A549 (cell line): ENCODE data around the gene PICK1. TPM values are rescaled to one million over a fixed set of nuclear protein-coding genes. Genes with fewer than 3 reads are reported as not detected.

ENCODE experiments used
- ATAC-seq, 2 experiments: fragments of 200-7000 bp in 1 of 2; fragments of >200 bp in 1 of 2; cut with Nextera tagmentation in 1 of 2; cut with Tn5 transposase in 1 of 2; 3 replicates each; pipeline versions ENCODE4 v1.8.0 to v1.9.1; 2018 to 2020; ENCODE audit warnings: mild to moderate bottlenecking in 1 of 2, moderate library complexity in 1 of 2
- CTCF ChIA-PET: fragments of 300-600 bp; sonication (Branson Sonifier 250); formaldehyde crosslinking; extraction: SDS; loops from one replicate; lab custom pipeline; 2021; ENCODE audit warnings: antibody characterized with exemption, inconsistent platforms; lab: Yijun Ruan, JAX
- POLR2A ChIA-PET: fragments of 350-600 bp; formaldehyde crosslinking; extraction: SDS; loops from one replicate; lab custom pipeline; 2021; ENCODE audit warnings: antibody characterized with exemption, inconsistent platforms; lab: Yijun Ruan, JAX
- DNase-seq, 2 experiments: peaks; one replicate each; pipeline versions ENCODE4 v3.0.0 to v3.0.0-alpha.2; 2011 to 2016; ENCODE audit warnings: low read depth in 1 of 2, low spot score in 1 of 2
- FAIRE-seq: peaks from 2 replicates; lab custom pipeline; 2011; peaks lifted over from hg19 to GRCh38; lab: Jason Lieb, UNC
- H3K27ac ChIP-seq, 2 experiments: fragments of >200 bp; sonication (Bioruptor Twin); formaldehyde crosslinking; 3 replicates each; pipeline ENCODE4 v1.5.1; 2016 to 2017
- H3K4me1 ChIP-seq: fragments of >200 bp; sonication (Bioruptor Twin); formaldehyde crosslinking; 3 replicates; pipeline ENCODE4 v1.6.1; 2016
- H3K4me2 ChIP-seq: fragments of >200 bp; sonication (Bioruptor Twin); formaldehyde crosslinking; 3 replicates; pipeline ENCODE4 v1.6.1; 2016
- H3K4me3 ChIP-seq: fragments of >200 bp; sonication (Bioruptor Twin); formaldehyde crosslinking; 3 replicates; pipeline ENCODE4 v1.5.1; 2016
- H3K9me3 ChIP-seq: fragments of >200 bp; sonication (Bioruptor Twin); formaldehyde crosslinking; 3 replicates; pipeline ENCODE4 v1.6.1; 2016
- ATOH8 ChIP-seq: fragments of 250-450 bp; sonication (Bioruptor Pico); IDR thresholded peaks from 2 replicates; pipeline ENCODE4 v1.5.0; 2020; ENCODE audit warnings: low read depth, mild to moderate bottlenecking, moderate library complexity
- BHLHE40 ChIP-seq: IDR thresholded peaks from 2 replicates; pipeline ENCODE4 v1.6.1; 2012; ENCODE audit warnings: low read depth, low read length, inconsistent platforms
- CBX2 ChIP-seq: fragments of 200-600 bp; sonication (generic); IDR thresholded peaks from 2 replicates; pipeline ENCODE4 v1.6.1; 2016; ENCODE audit warnings: low read depth, mild to moderate bottlenecking, borderline replicate concordance
- CEBPB ChIP-seq, 2 experiments: fragments of >200 bp in 1 of 2; sonication (Bioruptor Twin) in 1 of 2; formaldehyde crosslinking in 1 of 2; IDR thresholded peaks; 2 replicates each; pipeline ENCODE4 v1.6.1; 2012 to 2016
- CHD2 ChIP-seq: fragments of 150-350 bp; IDR thresholded peaks from 2 replicates; pipeline ENCODE4 v1.6.1; 2014; ENCODE audit warnings: low read length; ENCODE audit not compliant: partially characterized antibody
- CHD4 ChIP-seq: fragments of 200-600 bp; sonication (generic); IDR thresholded peaks from 2 replicates; pipeline ENCODE4 v1.6.1; 2016; ENCODE audit warnings: antibody characterized with exemption, mild to moderate bottlenecking, borderline replicate concordance
- E2F6 ChIP-seq: IDR thresholded peaks from 2 replicates; pipeline ENCODE4 v1.6.1; 2012; ENCODE audit warnings: low read depth, borderline replicate concordance
- EHF ChIP-seq: fragments of 250-450 bp; sonication (Bioruptor Pico); IDR thresholded peaks from 2 replicates; pipeline ENCODE4 v1.5.0; 2020; ENCODE audit warnings: mild to moderate bottlenecking
- EHMT2 ChIP-seq: fragments of 200-600 bp; sonication (generic); IDR thresholded peaks from 2 replicates; pipeline ENCODE4 v1.6.1; 2016; ENCODE audit warnings: antibody characterized with exemption, low read depth, mild to moderate bottlenecking, moderate library complexity
- FOSB ChIP-seq: fragments of 250-450 bp; sonication (Bioruptor Pico); IDR thresholded peaks from 2 replicates; pipeline ENCODE4 v1.5.0; 2020; ENCODE audit warnings: mild to moderate bottlenecking, moderate library complexity
- HES2 ChIP-seq: fragments of >200 bp; sonication (Bioruptor Twin); formaldehyde crosslinking; IDR thresholded peaks from 2 replicates; pipeline ENCODE4 v1.6.1; 2016
- HEYL ChIP-seq: fragments of 250-450 bp; sonication (Bioruptor Pico); IDR thresholded peaks from 2 replicates; pipeline ENCODE4 v1.8.0; 2021; ENCODE audit warnings: mild to moderate bottlenecking, moderate library complexity
- HMGXB4 ChIP-seq: fragments of 250-450 bp; sonication (Bioruptor Pico); IDR thresholded peaks from 2 replicates; pipeline ENCODE4 v1.5.0; 2021; ENCODE audit warnings: mild to moderate bottlenecking, moderate library complexity, borderline replicate concordance
- HOXB13 ChIP-seq: fragments of 250-450 bp; sonication (Bioruptor Pico); IDR thresholded peaks from 2 replicates; pipeline ENCODE4 v1.5.0; 2020; ENCODE audit warnings: low read depth, mild to moderate bottlenecking, moderate library complexity
- JUN ChIP-seq, 2 experiments: fragments of >200 bp; sonication (Bioruptor Twin); formaldehyde crosslinking; IDR thresholded peaks; 2 replicates in 1 of 2; 3 replicates in 1 of 2; pipeline ENCODE4 v1.6.1; 2016 to 2017
- KDM5A ChIP-seq: fragments of 200-600 bp; sonication (generic); IDR thresholded peaks from 2 replicates; pipeline ENCODE4 v1.6.1; 2016; ENCODE audit warnings: antibody characterized with exemption, mild to moderate bottlenecking
- NFE2L2 ChIP-seq: fragments of 150-350 bp; conservative IDR thresholded peaks from 2 replicates; pipeline ENCODE4 v1.6.1; 2014; ENCODE audit warnings: low read length
- NPAS2 ChIP-seq: fragments of 250-450 bp; sonication (Bioruptor Pico); IDR thresholded peaks from 2 replicates; pipeline ENCODE4 v1.8.0; 2022; ENCODE audit warnings: mild to moderate bottlenecking, moderate library complexity, borderline replicate concordance
- NR3C1 ChIP-seq: fragments of >200 bp; sonication (Bioruptor Twin); formaldehyde crosslinking; IDR thresholded peaks from 3 replicates; pipeline ENCODE4 v1.6.1; 2017
- PBX3 ChIP-seq: IDR thresholded peaks from 2 replicates; pipeline ENCODE4 v1.6.1; 2012
- PHF8 ChIP-seq: fragments of 200-600 bp; sonication (generic); IDR thresholded peaks from 2 replicates; pipeline ENCODE4 v1.6.1; 2016; ENCODE audit warnings: low read depth, mild to moderate bottlenecking, antibody characterized with exemption, moderate library complexity, borderline replicate concordance
- RAD21 ChIP-seq, 2 experiments: fragments of >200 bp in 1 of 2; sonication (Bioruptor Twin) in 1 of 2; formaldehyde crosslinking in 1 of 2; IDR thresholded peaks in 1 of 2; conservative IDR thresholded peaks in 1 of 2; 2 replicates in 1 of 2; 3 replicates in 1 of 2; pipeline ENCODE4 v1.6.1; 2012 to 2018; ENCODE audit warnings: inconsistent platforms in 1 of 2
- RFX5 ChIP-seq: fragments of 450-650 bp; IDR thresholded peaks from 2 replicates; pipeline ENCODE4 v1.7.1; 2014; ENCODE audit warnings: antibody characterized with exemption, mild to moderate bottlenecking, moderate library complexity
- TP53 ChIP-seq: fragments of 250-450 bp; sonication (Bioruptor Pico); IDR thresholded peaks from 2 replicates; pipeline ENCODE4 v1.5.0; 2021; ENCODE audit warnings: mild to moderate bottlenecking, moderate library complexity
- USF2 ChIP-seq: fragments of 450-650 bp; IDR thresholded peaks from 2 replicates; pipeline ENCODE4 v1.6.1; 2014; ENCODE audit warnings: antibody characterized with exemption
- ZC3H11A ChIP-seq: fragments of 450-650 bp; IDR thresholded peaks from 2 replicates; pipeline ENCODE4 v1.6.1; 2014; ENCODE audit warnings: antibody characterized with exemption, mild to moderate bottlenecking
- WGBS: methylation state at CpG from one replicate; pipeline ENCODE4 v1.1.6; 2017; ENCODE audit errors: missing lambda C conversion rate; 5-methylcytosine and 5-hydroxymethylcytosine counted together
- polyA plus RNA-seq, 4 experiments: library from polyadenylated mRNA; depleted of rRNA in 3 of 4; stranded (reverse); fragments of >200 nt; fragmentation: RNase III in 1 of 4; extraction: RNeasy Plus Mini Kit Qiagen cat#74134 plus additional on column Dnase treatment in 1 of 4; gene quantifications; 2 replicates in 3 of 4; 3 replicates in 1 of 4; pipeline ENCODE4 v1.2.3, GENCODE V29; 2011 to 2017

PICK1 gene
- polyA plus RNA-seq, 2 of the 4 experiments (the other 2 are of a cell fraction): 15.6 to 17.8 TPM

- 86% methylated on average over 12 of the region's 12 CpGs for WGBS
- POLR2A ChIA-PET: no interaction called here
Observed at GRCh38 chr22:38077096-38077495, 19.9 kb downstream of the PICK1 start.

GRCh38 chr22:38077595-38077994 is 20.4 kb downstream of the PICK1 start:
- CTCF ChIA-PET: no interaction called here
- DNase-seq: no peak
- Histone ChIP-seq H3K9me3 (no peaks in the 10 kb centered on the region), H3K4me2 (no peak overlapping the region), H3K4me1 (no peaks in the 10 kb centered on the region), H3K27ac (no peak overlapping the region), H3K4me3 (no peak overlapping the region)
- no peak for ATAC-seq
- no peak for FAIRE-seq
- 86% methylated on average over 8 of the region's 14 CpGs for WGBS
- POLR2A ChIA-PET: no interaction called here
- TF ChIP-seq ATOH8 (CRISPR knock-in tag): no peak
- no peak for TF ChIP-seq EHF (CRISPR knock-in tag)
- no peak for TF ChIP-seq CHD4
- TF ChIP-seq CHD2: no peak
- no peak for TF ChIP-seq FOSB (CRISPR knock-in tag)
- no peak for TF ChIP-seq E2F6
- no peak for TF ChIP-seq HES2
- no peak for TF ChIP-seq HEYL
- TF ChIP-seq HOXB13: no peak
- no peak for TF ChIP-seq NR3C1
- TF ChIP-seq CEBPB (IDR thresholded peaks at IDR 0.05): no peak
- no peak for TF ChIP-seq PHF8
- no peak for TF ChIP-seq EHMT2
- no peak for TF ChIP-seq HMGXB4
- TF ChIP-seq TP53 (CRISPR knock-in tag): no peak
- TF ChIP-seq ZC3H11A: no peak
- TF ChIP-seq USF2: no peak
- no peak for TF ChIP-seq BHLHE40
- TF ChIP-seq CBX2: no peak
- no peak for TF ChIP-seq NFE2L2

More at GRCh38 chr22:38077096-38077495, 19.9 kb downstream of the PICK1 start:
- ATAC-seq (no peak), FAIRE-seq (no peak), DNase-seq (no peak)
- H3K27ac ChIP-seq: no peak overlapping the region
- H3K4me3 ChIP-seq: no peak overlapping the region
- H3K4me1 ChIP-seq: no peaks in the 10 kb centered on the region
- no peaks in the 10 kb centered on the region for H3K9me3 ChIP-seq
- no peak overlapping the region for H3K4me2 ChIP-seq
- CTCF ChIA-PET: no interaction called here
- TF ChIP-seq CBX2 (no peak), RFX5 (no peak), BHLHE40 (no peak), RAD21 (conservative IDR thresholded peaks at IDR 0.05 in 1 of 2, IDR thresholded peaks at IDR 0.05 in 1 of 2) (no peak), ATOH8 (CRISPR knock-in tag) (no peak), PBX3 (no peak), JUN (IDR thresholded peaks at IDR 0.05) (no peak), KDM5A (no peak), NPAS2 (no peak)
